ENCODE data around the gene SV2C. TPM values are rescaled to one million over a fixed set of nuclear protein-coding genes. Genes with fewer than 3 reads are reported as not detected.

Gene SV2C
- total RNA-seq, 1 experiment from 2014 or later, result not detected

GRCh38 chr5:76332611-76333205 is 249.5 kb downstream of the SV2C start (continued):
- no peak for TF ChIP-seq REST (IDR thresholded peaks at IDR 0.05; ENCODE audit: low read depth)
- TF ChIP-seq YY1 (IDR thresholded peaks at IDR 0.05; ENCODE audit: extremely low read depth, insufficient replicate concordance, low read depth, low read length), result no peak

- Histone ChIP-seq H3K79me2 (ENCODE audit: insufficient read depth, low read length) (no peaks in the 10 kb centered on the region), H2AFZ (ENCODE audit: low read depth, low read length, poor library complexity, severe bottlenecking) (no peak overlapping the region), H3K9me2 (ENCODE audit: insufficient read depth) (no peaks in the 10 kb centered on the region), H3K9me3 (ENCODE audit: control insufficient read depth in 1 of 2, insufficient read depth in 1 of 2, low read depth in 1 of 2, low read length in 2 of 2) (no peaks in the 10 kb centered on the region), H3K27ac (ENCODE audit: low read depth, low read length) (no peak overlapping the region), H3K4me3 (replicated peaks in 1 of 2; ENCODE audit: low read depth in 1 of 2, low read length in 2 of 2) (no peak overlapping the region), H3K4me2 (ENCODE audit: low read length) (no peak overlapping the region), H3K9ac (ENCODE audit: low read length) (no peak overlapping the region), H3K27me3 (ENCODE audit: insufficient read depth, low read length) (no peaks in the 10 kb centered on the region), H4K20me1 (ENCODE audit: insufficient read depth) (no peaks in the 10 kb centered on the region), H3K36me3 (ENCODE audit: control insufficient read depth in 1 of 2, insufficient read depth in 2 of 2, low read length in 2 of 2) (no peaks in the 10 kb centered on the region), H3K4me1 (ENCODE audit: control insufficient read depth in 1 of 2, insufficient read depth in 2 of 2, low read length in 2 of 2) (peaks cover 5 to 10% of the 10 kb centered on the region in 2 experiments; a peak in 3 of 4 replicates)
- no TSS peak for BruUV-seq (replicated peaks)
- no peak for ATAC-seq
- POLR2A ChIA-PET, result no interaction called here
- intact Hi-C loops (cut with micrococcal nuclease), result no loop called here
- CTCF ChIA-PET, result no interaction called here
- TF ChIP-seq EZH2phosphoT487 (IDR thresholded peaks at IDR 0.05; ENCODE audit: borderline replicate concordance), result no peak
- no peak for TF ChIP-seq SRF (IDR thresholded peaks at IDR 0.05; ENCODE audit: low read depth)
- TF ChIP-seq ZFX (IDR thresholded peaks at IDR 0.05), result no peak
- no peak for TF ChIP-seq ZBTB33 (IDR thresholded peaks at IDR 0.05; ENCODE audit: extremely low read depth, insufficient replicate concordance, low read length)
- TF ChIP-seq TCF7L2 (IDR thresholded peaks at IDR 0.05; ENCODE audit: borderline replicate concordance, extremely low read depth, insufficient read depth, insufficient read length), result no peak
- DNase-seq (ENCODE audit: low read depth, low spot score), result no peak
- RAD21 ChIA-PET (ENCODE audit: low non-redundant PET in 1 of 2, low total read pairs in 2 of 2, uncharacterized antibody in 2 of 2, unreplicated experiment in 2 of 2), result no interaction called here
Measured at GRCh38 chr5:76333571-76333970, 250.4 kb downstream of the SV2C start.

Measured in HCT116 (cell line).